ENCODE results near the gene C2CD2L. TPM values are rescaled to one million over a fixed set of nuclear protein-coding genes. Genes with fewer than 3 reads are reported as not detected.
A peak's percentile ranks its signal among the peaks of the same experiment; 100 is the strongest.
"Not testable (repeated sequence)": the region's sequence is repeated elsewhere in the genome, so short reads cannot be mapped to it uniquely, and the experiment has no call there.

C2CD2L gene
- total RNA-seq, 1 experiment from 2014 or later: 5.6 TPM

GRCh38 chr11:119101759-119102423 is 5.3 kb upstream of the C2CD2L start, which contains the start of gene DPAGT1:
Gene DPAGT1 (minus strand): TSS chr11:119101853. CDS start chr11:119101655, 198 bp downstream.
- Histone ChIP-seq H3K18ac (ENCODE audit: insufficient read length, low read depth, low read length) (peak within 1 kb of the TSS; percentile 97), H3K14ac (ENCODE audit: insufficient read depth, low read length) (peak within 1 kb of the TSS; percentile 88; the same call in 1 of the 2 replicates), H4K20me1 (ENCODE audit: control insufficient read depth, insufficient read depth, insufficient read length) (no peaks in the 10 kb centered on the region), H3K9ac (ENCODE audit: extremely low read depth, insufficient read length, low read length) (peak within 1 kb of the TSS; percentile 89), H3K23ac (ENCODE audit: insufficient read length, low read depth, low read length) (no peak within 1 kb of the TSS), H3K79me1 (ENCODE audit: insufficient read depth, low read depth, low read length, poor library complexity, severe bottlenecking) (no peaks in the 10 kb centered on the region), H2BK15ac (ENCODE audit: low read depth, low read length) (no peak within 1 kb of the TSS), H4K8ac (replicated peaks; ENCODE audit: insufficient read length, low read depth, low read length) (no peak within 1 kb of the TSS), H2BK20ac (ENCODE audit: low read depth, low read length, poor library complexity, severe bottlenecking) (no peak within 1 kb of the TSS), H4K5ac (ENCODE audit: insufficient read length, low read depth, low read length) (peak within 1 kb of the TSS; percentile 25), H3K79me2 (ENCODE audit: insufficient read depth, low read length) (no peaks in the 10 kb centered on the region; the same call in 1 of the 2 replicates), H3K27me3 (ENCODE audit: insufficient read depth, low read length) (no peaks in the 10 kb centered on the region), H2BK120ac (ENCODE audit: low read depth, low read length, poor library complexity, severe bottlenecking) (no peak within 1 kb of the TSS), H2AK5ac (ENCODE audit: insufficient read length, low read length) (no peak within 1 kb of the TSS), H3K9me3 (ENCODE audit: control insufficient read depth, low read depth, low read length) (no peaks in the 10 kb centered on the region), H3K23me2 (ENCODE audit: insufficient read length, low read depth, low read length, poor library complexity, severe bottlenecking) (peaks cover 19% of the 10 kb centered on the region), H3K4me2 (ENCODE audit: insufficient read depth, insufficient read length, low read length) (peak within 1 kb of the TSS; percentile 91), H3K27ac (ENCODE audit: insufficient read length, low read depth, low read length) (peak within 1 kb of the TSS; percentile 81), H3T11ph (ENCODE audit: low read length) (no peak within 1 kb of the TSS), H2BK12ac (ENCODE audit: insufficient read length, low read depth, low read length) (no peak within 1 kb of the TSS), H3K4me1 (ENCODE audit: insufficient read depth, low read length) (peaks cover 2% of the 10 kb centered on the region; the same call in 1 of the 2 replicates), H2BK5ac (ENCODE audit: insufficient read length, low read length) (peak within 1 kb of the TSS; percentile 27), H3K4ac (ENCODE audit: low read depth, low read length) (no peak within 1 kb of the TSS; the same call in 1 of the 2 replicates), H4K91ac (ENCODE audit: insufficient read length, low read depth, low read length) (no peak within 1 kb of the TSS), H3K56ac (ENCODE audit: insufficient read length, low read depth, low read length) (no peak within 1 kb of the TSS), H2AFZ (ENCODE audit: low read length) (peak within 1 kb of the TSS; percentile 96)
- Mint-ChIP-seq H3K27ac (peak within 1 kb of the TSS; percentile 99 to 100 (median 100)), H3K36me3 (ENCODE audit: insufficient read depth in 1 of 3, low read depth in 3 of 3) (peaks cover 20 to 26% (median 23%) of the 10 kb centered on the region in 3 experiments; a peak in 6 of 7 replicates), H3K4me1 (peaks cover 25 to 28% of the 10 kb centered on the region in 2 experiments), H3K4me3 (peak within 1 kb of the TSS; percentile 85 to 91), H3K9me3 (no peaks in the 10 kb centered on the region; a peak in 1 of 5 replicates), H3K27me3 (ENCODE audit: low read depth) (peaks cover 3% of the 10 kb centered on the region; the same call in 1 of the 2 replicates)
- TF ChIP-seq CTCF (conservative IDR thresholded peaks at IDR 0.05): no peak; the same call in 2 of the 3 replicates
- peak; percentile 97 for DNase-seq
- whole genome bisulfite sequencing (ENCODE audit: extremely low coverage, insufficient read length, low lambda C conversion rate): no CpG with 5 or more reads among the region's 32 CpGs

- not testable (repeated sequence) for H3T11ph ChIP-seq (ENCODE audit: low read length); H3K4me2 ChIP-seq (ENCODE audit: insufficient read depth, insufficient read length, low read length); H3K14ac ChIP-seq (ENCODE audit: insufficient read depth, low read length); H3K4ac ChIP-seq (ENCODE audit: low read depth, low read length); H3K9me3 Mint-ChIP-seq; H4K91ac ChIP-seq (ENCODE audit: insufficient read length, low read depth, low read length); H2BK12ac ChIP-seq (ENCODE audit: insufficient read length, low read depth, low read length); H2AFZ ChIP-seq (ENCODE audit: low read length); H3K9ac ChIP-seq (ENCODE audit: extremely low read depth, insufficient read length, low read length); DNase-seq; H2BK5ac ChIP-seq (ENCODE audit: insufficient read length, low read length); H3K27me3 ChIP-seq (ENCODE audit: insufficient read depth, low read length); H2BK15ac ChIP-seq (ENCODE audit: low read depth, low read length); H3K27me3 Mint-ChIP-seq (ENCODE audit: low read depth); H3K23ac ChIP-seq (ENCODE audit: insufficient read length, low read depth, low read length); H4K5ac ChIP-seq (ENCODE audit: insufficient read length, low read depth, low read length); H3K27ac ChIP-seq (ENCODE audit: insufficient read length, low read depth, low read length); H2BK120ac ChIP-seq (ENCODE audit: low read depth, low read length, poor library complexity, severe bottlenecking); H4K8ac ChIP-seq (replicated peaks; ENCODE audit: insufficient read length, low read depth, low read length); H4K20me1 ChIP-seq (ENCODE audit: control insufficient read depth, insufficient read depth, insufficient read length); H3K9me3 ChIP-seq (ENCODE audit: control insufficient read depth, low read depth, low read length); H3K79me1 ChIP-seq (ENCODE audit: insufficient read depth, low read depth, low read length, poor library complexity, severe bottlenecking); H3K56ac ChIP-seq (ENCODE audit: insufficient read length, low read depth, low read length); H2AK5ac ChIP-seq (ENCODE audit: insufficient read length, low read length); H3K18ac ChIP-seq (ENCODE audit: insufficient read length, low read depth, low read length); H2BK20ac ChIP-seq (ENCODE audit: low read depth, low read length, poor library complexity, severe bottlenecking); H3K4me1 ChIP-seq (ENCODE audit: insufficient read depth, low read length); H3K79me2 ChIP-seq (ENCODE audit: insufficient read depth, low read length)
- Mint-ChIP-seq H3K4me3 (peak overlapping the region; percentile 85 to 91), H3K27ac (peak overlapping the region; percentile 54 to 100 (median 100); a peak in 5 of 7 replicates), H3K4me1 (peaks cover 26 to 29% of the 10 kb centered on the region in 2 experiments), H3K36me3 (ENCODE audit: insufficient read depth in 1 of 3, low read depth in 3 of 3) (peaks cover 10 to 13% (median 11%) of the 10 kb centered on the region in 3 experiments; a peak in 6 of 7 replicates)
- H3K23me2 ChIP-seq (ENCODE audit: insufficient read length, low read depth, low read length, poor library complexity, severe bottlenecking): peaks cover 25% of the 10 kb centered on the region
- WGBS (ENCODE audit: extremely low coverage, insufficient read length, low lambda C conversion rate): no CpG with 5 or more reads among the region's 18 CpGs
These were observed 3.9 kb upstream of the C2CD2L start for GRCh38 chr11:119103161-119103664.

Measured in H9 (cell line).